PC-3 (cell line): ENCODE data around the gene KLF12. TPM values are rescaled to one million over a fixed set of nuclear protein-coding genes. Genes with fewer than 3 reads are reported as not detected.

ENCODE experiments used
- ATAC-seq: fragments of 200-7000 bp; cut with Tn5 transposase; 2 replicates; pipeline ENCODE4 v1.9.1; 2020; ENCODE audit warnings: mild to moderate bottlenecking, moderate library complexity
- BruUV-seq: library from RNA; stranded (reverse); fragments of 400-500 nt; replicated peaks from 2 replicates; lab custom pipeline; 2021; lab: Mats Ljungman, UMichigan
- CTCF ChIA-PET: fragments of 300-600 bp; sonication (Branson Sonifier 250); formaldehyde crosslinking; loops from one replicate; lab custom pipeline; 2022; ENCODE audit warnings: antibody characterized with exemption; lab: Charles Lee
- POLR2A ChIA-PET: fragments of 300-600 bp; sonication (Branson Sonifier 250); formaldehyde crosslinking; loops from one replicate; lab custom pipeline; 2022; ENCODE audit warnings: antibody characterized with exemption; ENCODE audit not compliant: unreplicated experiment; lab: Charles Lee
- DNase-seq: peaks from one replicate; pipeline ENCODE4 v3.0.0-alpha.2; 2015
- H2AFZ ChIP-seq: fragments of 300-600 bp; sonication (generic); 2 replicates; pipeline ENCODE4 v1.6.0; 2016; ENCODE audit warnings: antibody characterized with exemption, low read length
- H3F3A ChIP-seq: fragments of 300-600 bp; sonication (generic); one replicate; pipeline ENCODE4 v1.6.0; 2017; ENCODE audit warnings: antibody characterized with exemption, low read length, control low read depth, mild to moderate bottlenecking; ENCODE audit not compliant: unreplicated experiment
- H3K27ac ChIP-seq: fragments of 300-600 bp; sonication (generic); 2 replicates; pipeline ENCODE4 v1.5.1; 2016; ENCODE audit warnings: mild to moderate bottlenecking, low read length
- H3K27me3 ChIP-seq: fragments of 300-600 bp; sonication (generic); 2 replicates; pipeline ENCODE4 v1.6.1; 2016; ENCODE audit warnings: low read length, mixed read lengths
- H3K36me3 ChIP-seq: fragments of 300-600 bp; sonication (generic); 2 replicates; pipeline ENCODE4 v1.6.1; 2016; ENCODE audit warnings: low read depth, mixed run types, low read length, mixed read lengths
- H3K4me1 ChIP-seq: fragments of 300-600 bp; sonication (generic); 2 replicates; pipeline ENCODE4 v1.5.1; 2016; ENCODE audit warnings: low read length; ENCODE audit not compliant: insufficient read depth
- H3K4me2 ChIP-seq: fragments of 300-600 bp; sonication (generic); 2 replicates; pipeline ENCODE4 v1.6.0; 2016; ENCODE audit warnings: low read length
- H3K4me3 ChIP-seq: fragments of 300-600 bp; sonication (generic); 2 replicates; pipeline ENCODE4 v1.5.1; 2016; ENCODE audit warnings: mild to moderate bottlenecking, low read length, mixed read lengths
- H3K79me2 ChIP-seq: fragments of 300-600 bp; sonication (generic); 2 replicates; pipeline ENCODE4 v1.6.1; 2017; ENCODE audit warnings: low read length, mixed read lengths
- H3K9ac ChIP-seq: fragments of 300-600 bp; sonication (generic); 2 replicates; pipeline ENCODE4 v1.6.0; 2016; ENCODE audit warnings: mild to moderate bottlenecking, low read length
- H3K9me2 ChIP-seq: fragments of 300-600 bp; sonication (generic); replicated peaks from 2 replicates; pipeline ENCODE4 v1.6.1; 2016; ENCODE audit warnings: mixed run types, low read length, mixed read lengths
- H3K9me3 ChIP-seq: fragments of 300-600 bp; sonication (generic); 2 replicates; pipeline ENCODE4 v1.6.1; 2016; ENCODE audit warnings: low read length, mixed read lengths
- H4K20me1 ChIP-seq: fragments of 300-600 bp; sonication (generic); 2 replicates; pipeline ENCODE4 v1.6.1; 2016; ENCODE audit warnings: low read length, mixed read lengths
- CTCF ChIP-seq: fragments of 300-600 bp; sonication (generic); conservative IDR thresholded peaks from 2 replicates; pipeline ENCODE4 v1.5.1; 2017; ENCODE audit warnings: antibody characterized with exemption, low read depth, mild to moderate bottlenecking, low read length
- EZH2 ChIP-seq: fragments of 300-600 bp; sonication (generic); IDR thresholded peaks from one replicate; pipeline ENCODE4 v1.6.1; 2017; ENCODE audit warnings: antibody characterized with exemption, mild to moderate bottlenecking, low read length; ENCODE audit not compliant: unreplicated experiment
- EZH2phosphoT487 ChIP-seq: fragments of 300-600 bp; sonication (generic); IDR thresholded peaks from 2 replicates; pipeline ENCODE4 v1.6.1; 2018; ENCODE audit warnings: mild to moderate bottlenecking, antibody characterized with exemption, low read length, borderline replicate concordance
- intact Hi-C: fragments of 100-400 bp; cut with micrococcal nuclease; formaldehyde crosslinking; loops from 2 replicates; pipeline ENCODE4 v1.9.0; 2023
- total RNA-seq: library from RNA; depleted of rRNA; stranded (reverse); fragments of >200 nt; gene quantifications from 2 replicates; pipeline ENCODE4 v1.2.3, GENCODE V29; 2014

Gene KLF12
- total RNA-seq, 1 experiment from 2014 or later, result 6.4 TPM

DNA sequence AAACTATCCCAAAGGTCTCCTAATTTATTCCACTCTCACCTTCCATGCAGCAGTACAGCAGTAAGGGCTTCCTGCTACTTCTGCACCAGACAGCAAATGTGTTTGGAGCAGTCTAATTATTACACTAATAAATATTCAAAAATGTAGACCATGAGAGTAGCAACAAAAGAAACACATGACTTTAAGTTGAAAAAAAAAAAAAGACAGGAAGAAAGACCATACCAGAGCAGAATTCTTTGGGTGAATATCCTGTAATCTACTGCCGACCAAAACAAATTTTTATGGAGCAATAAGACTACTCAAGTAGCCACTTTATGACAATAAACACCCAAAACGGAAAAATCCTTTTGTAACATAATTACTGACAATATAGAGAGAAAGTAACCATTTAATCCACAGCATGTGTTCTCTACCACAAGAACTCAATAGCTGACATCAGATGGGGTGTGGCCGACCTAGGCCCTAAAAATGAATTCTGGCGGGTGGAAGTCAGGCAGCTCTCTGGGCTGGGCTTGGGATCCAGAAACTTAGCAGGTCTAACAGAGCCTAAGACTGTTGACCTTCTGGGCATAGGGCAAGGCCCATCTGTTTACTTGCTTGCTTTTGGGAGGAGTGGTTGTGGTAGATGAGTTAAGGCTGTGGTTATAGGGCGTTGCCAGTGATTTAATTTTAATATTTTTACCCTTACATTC is 4.6 kb downstream of the KLF12 start:
- Histone ChIP-seq H2AFZ (no peak overlapping the region), H3K36me3 (no peaks in the 10 kb centered on the region), H3F3A (no peaks in the 10 kb centered on the region), H3K9me3 (no peaks in the 10 kb centered on the region), H3K4me3 (peak overlapping the region; percentile 23; the same call in 1 of the 2 replicates), H3K9ac (no peak overlapping the region), H3K79me2 (peaks cover 90% of the 10 kb centered on the region), H3K4me2 (peak overlapping the region; percentile 81), H3K27ac (peak overlapping the region; percentile 3; the same call in 1 of the 2 replicates), H3K27me3 (no peaks in the 10 kb centered on the region), H3K4me1 (peaks cover 36% of the 10 kb centered on the region), H4K20me1 (no peaks in the 10 kb centered on the region; the same call in 1 of the 2 replicates), H3K9me2 (no peaks in the 10 kb centered on the region)
- ChIA-PET POLR2A (interaction anchor here (0.6 kb wide), 1 partner anchor 1381 kb away, joined by 6 read pairs; no protein-coding TSS in a partner anchor), CTCF (no interaction called here)
- BruUV-seq, result no TSS peak
- peak; percentile 2; the same call in 1 of the 2 replicates for ATAC-seq
- intact Hi-C loops, result loop anchor here (5.0 to 10.0 kb wide), 2 partner anchors 375 to 1128 kb away; no protein-coding TSS in a partner anchor
- peak; percentile 26 for DNase-seq
- TF ChIP-seq EZH2phosphoT487 (no peak), CTCF (no peak), EZH2 (no peak)

GRCh38 chr13:74128156-74128767 is 5.9 kb downstream of the KLF12 start:
- peaks cover 95% of the 10 kb centered on the region for H3K79me2 ChIP-seq
- no peaks in the 10 kb centered on the region for H3K36me3 ChIP-seq
- no peaks in the 10 kb centered on the region for H3K9me3 ChIP-seq
- ChIA-PET POLR2A (no interaction called here), CTCF (no interaction called here)
- no peak overlapping the region for H3K4me3 ChIP-seq
- H3K9me2 ChIP-seq, result no peaks in the 10 kb centered on the region
- DNase-seq, result no peak
- no peak for TF ChIP-seq EZH2
- TF ChIP-seq EZH2phosphoT487, result no peak
- no peak for TF ChIP-seq CTCF
- ATAC-seq, result no peak
- H3K9ac ChIP-seq, result no peak overlapping the region
- no TSS peak for BruUV-seq
- H3K27me3 ChIP-seq, result no peaks in the 10 kb centered on the region
- no peak overlapping the region for H3K27ac ChIP-seq
- H3K4me2 ChIP-seq, result no peak overlapping the region
- H2AFZ ChIP-seq, result no peak overlapping the region
- no peaks in the 10 kb centered on the region for H3F3A ChIP-seq
- intact Hi-C loops, result no loop called here
- H3K4me1 ChIP-seq, result peaks cover 36% of the 10 kb centered on the region
- no peaks in the 10 kb centered on the region; the same call in 1 of the 2 replicates for H4K20me1 ChIP-seq
